Omental fat pad (tissue), 4 donors: ENCODE data around the gene FDPS. TPM values are rescaled to one million over a fixed set of nuclear protein-coding genes. Genes with fewer than 3 reads are reported as not detected.

Experiments used
- ATAC-seq: fragments of 150-250 bp; one replicate; pipeline ENCODE4 v1.9.1; 2016; ENCODE audit warnings: mild to moderate bottlenecking, moderate library complexity; ENCODE audit not compliant: low FRiP score
- DNase-seq: peaks from one replicate; pipeline ENCODE4 v3.0.0-alpha.2; 2019; ENCODE audit warnings: low spot score
- total RNA-seq, 4 donors: library from RNA; depleted of rRNA; stranded (reverse); fragments of >200 nt; gene quantifications; one replicate each; pipeline ENCODE4 v1.1.0, GENCODE V29; 2016
- TF ChIP-seq, protein P1 (sequence below), 3 donors: fragments of 450-650 bp; IDR thresholded peaks; one replicate each; pipeline ENCODE4 v1.5.1; 2016 to 2017; ENCODE audit warnings: antibody characterized with exemption in 3 of 3, mild to moderate bottlenecking in 3 of 3, moderate library complexity in 2 of 3

Gene FDPS
- total RNA-seq, 4 donors from 2014 or later, result 73.9 to 151 (median 87.7) TPM

DNA sequence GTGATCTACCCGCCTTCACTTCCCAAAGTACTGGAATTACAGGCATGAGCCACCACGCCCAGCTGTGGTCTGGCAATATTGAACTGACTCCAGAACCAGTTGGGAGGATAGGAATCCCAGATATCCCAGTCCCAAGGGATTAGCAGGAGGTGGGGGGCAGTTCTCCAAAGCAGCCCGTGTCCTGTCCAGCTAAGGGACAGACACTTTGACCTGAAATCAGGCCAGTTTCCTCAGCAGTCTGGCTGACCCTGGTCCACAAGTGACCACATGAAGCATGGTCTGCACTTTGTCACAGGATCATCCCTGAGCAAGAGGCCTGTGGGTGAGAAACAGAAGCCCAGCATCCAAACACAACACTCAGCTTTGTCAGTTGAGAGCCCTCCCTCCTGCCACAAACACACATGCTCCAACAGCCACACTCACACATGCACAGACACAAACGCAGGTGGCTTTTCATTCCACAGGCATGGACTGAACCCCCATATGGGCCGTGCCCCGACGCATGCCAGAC is 2.7 kb upstream of the FDPS start:
- ATAC-seq, result no peak
- DNase-seq, result no peak
- TF ChIP-seq, protein P1, sequence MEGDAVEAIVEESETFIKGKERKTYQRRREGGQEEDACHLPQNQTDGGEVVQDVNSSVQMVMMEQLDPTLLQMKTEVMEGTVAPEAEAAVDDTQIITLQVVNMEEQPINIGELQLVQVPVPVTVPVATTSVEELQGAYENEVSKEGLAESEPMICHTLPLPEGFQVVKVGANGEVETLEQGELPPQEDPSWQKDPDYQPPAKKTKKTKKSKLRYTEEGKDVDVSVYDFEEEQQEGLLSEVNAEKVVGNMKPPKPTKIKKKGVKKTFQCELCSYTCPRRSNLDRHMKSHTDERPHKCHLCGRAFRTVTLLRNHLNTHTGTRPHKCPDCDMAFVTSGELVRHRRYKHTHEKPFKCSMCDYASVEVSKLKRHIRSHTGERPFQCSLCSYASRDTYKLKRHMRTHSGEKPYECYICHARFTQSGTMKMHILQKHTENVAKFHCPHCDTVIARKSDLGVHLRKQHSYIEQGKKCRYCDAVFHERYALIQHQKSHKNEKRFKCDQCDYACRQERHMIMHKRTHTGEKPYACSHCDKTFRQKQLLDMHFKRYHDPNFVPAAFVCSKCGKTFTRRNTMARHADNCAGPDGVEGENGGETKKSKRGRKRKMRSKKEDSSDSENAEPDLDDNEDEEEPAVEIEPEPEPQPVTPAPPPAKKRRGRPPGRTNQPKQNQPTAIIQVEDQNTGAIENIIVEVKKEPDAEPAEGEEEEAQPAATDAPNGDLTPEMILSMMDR (IDR thresholded peaks at IDR 0.05), result no peak

DNA sequence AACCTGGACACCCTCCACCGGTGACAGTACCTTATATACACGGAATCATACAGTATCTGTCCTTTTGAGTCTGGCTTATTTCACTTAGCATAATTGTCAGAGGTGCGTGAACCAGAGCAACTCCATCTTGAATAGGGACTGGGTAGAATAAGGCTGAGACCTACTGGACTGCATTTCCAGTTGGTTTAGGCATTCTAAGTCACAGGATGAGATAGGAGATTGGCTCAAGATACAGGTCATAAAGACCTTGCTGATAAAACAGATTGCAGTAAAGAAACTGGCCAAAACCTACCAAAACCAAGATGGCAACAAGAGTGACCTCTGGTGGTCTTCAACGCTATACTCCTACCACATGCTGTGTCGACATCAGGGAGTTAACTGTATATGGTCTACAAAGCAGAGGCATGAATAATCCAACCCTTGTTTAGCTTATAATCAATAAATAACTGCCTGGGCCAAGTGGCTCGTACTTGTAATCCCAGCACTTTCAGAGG is 1.4 kb upstream of the FDPS start:
- TF ChIP-seq, protein P1 (IDR thresholded peaks at IDR 0.05), result no peak
- ATAC-seq (no peak), DNase-seq (no peak)

DNA sequence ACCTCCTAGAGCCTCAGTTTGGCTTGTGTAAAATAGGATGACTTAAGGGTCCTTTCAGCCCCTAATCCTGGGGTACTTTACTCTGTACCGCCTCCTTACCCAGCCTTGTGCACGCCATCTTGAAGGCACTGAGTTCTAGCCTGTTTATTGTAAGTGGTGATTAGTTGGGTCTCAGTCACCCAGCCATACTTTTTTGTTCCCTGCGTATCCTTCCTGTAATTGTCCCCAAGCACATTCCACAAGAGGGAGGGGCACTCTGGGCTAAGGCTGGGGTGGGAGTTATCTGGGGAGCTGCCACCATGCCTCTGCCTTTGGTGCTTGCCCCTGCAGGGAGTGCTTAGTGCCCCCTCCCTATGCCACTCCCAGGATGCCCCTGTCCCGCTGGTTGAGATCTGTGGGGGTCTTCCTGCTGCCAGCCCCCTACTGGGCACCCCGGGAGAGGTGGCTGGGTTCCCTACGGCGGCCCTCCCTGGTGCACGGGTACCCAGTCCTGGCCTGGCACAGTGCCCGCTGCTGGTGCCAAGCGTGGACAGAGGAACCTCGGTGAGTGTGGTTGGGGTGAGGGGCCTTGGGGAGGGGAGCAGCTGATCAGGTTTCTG is 856 bp downstream of the FDPS start:
- TF ChIP-seq, protein P1 (IDR thresholded peaks at IDR 0.05), result no peak
- ATAC-seq, result no peak
- DNase-seq, result no peak

DNA sequence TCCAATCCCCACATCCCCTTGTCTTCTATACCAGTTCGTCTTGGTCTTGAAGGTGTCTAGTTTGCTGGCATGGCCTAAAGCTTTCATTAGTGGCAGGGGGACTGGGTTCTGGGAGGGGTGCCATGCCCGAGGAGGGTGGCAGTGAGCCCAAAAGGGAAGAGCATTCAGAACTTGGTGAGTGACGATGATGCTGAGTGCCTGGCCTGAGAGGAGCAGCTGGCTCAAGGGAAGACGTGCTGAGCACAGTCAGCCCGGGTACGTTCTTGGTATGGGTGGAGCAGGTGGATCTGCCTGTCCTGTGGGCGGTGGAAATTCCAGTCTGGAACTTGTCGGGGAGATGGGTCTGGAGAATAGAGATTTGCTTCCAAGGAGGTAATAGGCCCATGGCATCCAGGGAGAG is 4.6 kb downstream of the FDPS start:
- DNase-seq, result no peak
- TF ChIP-seq, protein P1 (IDR thresholded peaks at IDR 0.05), result no peak
- no peak for ATAC-seq

DNA sequence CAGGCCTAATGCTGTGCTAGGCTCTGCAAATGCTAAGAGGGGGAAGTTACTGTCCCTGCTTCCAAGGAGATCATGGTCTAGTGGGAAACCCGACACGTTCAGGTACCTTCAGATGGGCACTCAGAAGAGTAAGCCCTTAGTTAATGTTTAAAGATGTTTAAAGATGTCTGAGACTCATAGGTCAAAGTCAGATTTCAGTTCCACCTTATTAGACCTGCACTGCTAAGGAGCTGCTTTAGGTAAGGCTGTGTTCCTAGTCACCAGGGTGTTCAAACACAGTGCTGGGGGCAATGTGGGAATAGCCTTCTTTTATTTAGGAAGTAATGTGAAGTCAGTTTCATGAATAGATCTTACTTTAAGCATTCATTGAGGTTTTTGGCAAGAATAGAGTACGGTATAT is 8.3 kb downstream of the FDPS start:
- no peak for ATAC-seq
- DNase-seq, result no peak
- TF ChIP-seq, protein P1 (IDR thresholded peaks at IDR 0.05), result no peak

DNA sequence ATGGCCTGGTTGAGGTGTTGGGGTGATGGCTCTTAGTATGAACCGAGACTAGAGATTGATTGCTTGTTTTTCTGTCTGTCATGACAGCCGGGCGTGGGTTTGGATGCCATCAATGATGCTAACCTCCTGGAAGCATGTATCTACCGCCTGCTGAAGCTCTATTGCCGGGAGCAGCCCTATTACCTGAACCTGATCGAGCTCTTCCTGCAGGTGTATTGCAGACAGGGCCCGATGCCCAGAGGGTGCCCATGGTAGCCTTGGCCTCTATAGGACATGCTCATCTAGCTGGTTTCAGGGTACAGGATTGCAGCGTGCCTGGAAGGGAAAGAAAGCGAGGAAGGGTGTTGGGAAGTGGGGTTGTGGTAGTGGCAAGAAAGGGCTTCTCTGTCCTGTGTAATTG is 9.4 kb downstream of the FDPS start:
- ATAC-seq (no peak), DNase-seq (no peak)
- TF ChIP-seq, protein P1 (IDR thresholded peaks at IDR 0.05), result no peak

DNA sequence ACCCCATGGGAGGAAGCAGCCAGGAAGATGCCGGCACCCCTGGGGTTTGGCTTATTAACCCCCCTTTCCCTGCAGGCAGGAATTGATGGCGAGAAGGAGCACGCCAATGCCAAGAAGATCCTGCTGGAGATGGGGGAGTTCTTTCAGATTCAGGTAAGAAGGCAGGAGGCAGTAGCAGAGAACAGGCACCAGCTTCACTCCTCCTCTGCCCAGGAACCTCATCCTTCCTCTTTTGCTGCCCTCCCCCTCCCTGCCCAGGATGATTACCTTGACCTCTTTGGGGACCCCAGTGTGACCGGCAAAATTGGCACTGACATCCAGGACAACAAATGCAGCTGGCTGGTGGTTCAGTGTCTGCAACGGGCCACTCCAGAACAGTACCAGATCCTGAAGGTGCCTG is 10.9 kb downstream of the FDPS start:
- TF ChIP-seq, protein P1 (IDR thresholded peaks at IDR 0.05), result no peak
- no peak for ATAC-seq
- no peak for DNase-seq
